Measurements from ENCODE around the gene PPP1R9B.

PPP1R9B gene

DNA sequence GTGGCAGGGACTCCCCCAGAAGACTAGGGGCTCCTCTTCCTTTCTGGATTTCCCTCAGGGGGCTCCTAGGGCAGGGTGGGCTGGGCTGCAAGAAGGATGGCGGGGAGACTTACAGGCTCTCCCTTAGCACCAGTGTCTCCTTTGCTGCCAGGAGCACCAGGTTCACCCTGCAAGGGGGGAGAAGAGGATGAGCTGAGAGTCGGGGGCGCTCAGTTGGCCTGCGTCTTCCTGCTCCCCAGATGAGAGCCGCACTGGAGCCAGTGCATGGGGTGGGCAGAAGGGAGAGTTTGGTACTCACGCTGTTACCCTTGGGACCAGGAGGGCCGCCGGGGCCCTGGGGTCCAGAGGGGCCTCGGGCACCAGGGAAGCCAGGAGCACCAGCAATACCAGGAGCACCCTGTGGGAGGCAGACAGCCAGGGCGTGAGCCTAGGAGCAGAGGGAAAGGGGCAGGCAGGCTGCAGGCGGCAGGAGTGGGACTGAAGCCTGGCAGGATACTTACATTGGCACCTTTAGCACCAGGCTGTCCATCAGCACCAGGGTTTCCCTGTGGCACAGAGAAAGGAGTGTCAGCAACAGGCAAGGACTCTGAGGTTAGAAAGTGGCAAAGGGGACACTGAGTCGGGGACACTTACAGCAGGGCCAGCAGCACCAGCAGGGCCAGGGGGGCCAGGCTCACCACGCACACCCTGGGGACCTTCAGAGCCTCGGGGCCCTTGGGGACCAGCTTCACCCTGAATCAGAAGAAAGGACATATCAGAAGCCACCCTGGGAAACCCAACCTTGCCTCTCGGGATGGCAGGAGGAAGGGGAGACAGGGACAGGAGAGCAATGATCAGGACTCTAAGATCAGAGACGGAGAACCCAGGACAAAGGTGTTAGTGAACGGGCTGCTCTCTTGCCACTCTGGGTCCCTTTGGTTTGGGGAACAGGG lies 44.7 kb upstream of the PPP1R9B start:
- TF ChIP-seq, protein P1, sequence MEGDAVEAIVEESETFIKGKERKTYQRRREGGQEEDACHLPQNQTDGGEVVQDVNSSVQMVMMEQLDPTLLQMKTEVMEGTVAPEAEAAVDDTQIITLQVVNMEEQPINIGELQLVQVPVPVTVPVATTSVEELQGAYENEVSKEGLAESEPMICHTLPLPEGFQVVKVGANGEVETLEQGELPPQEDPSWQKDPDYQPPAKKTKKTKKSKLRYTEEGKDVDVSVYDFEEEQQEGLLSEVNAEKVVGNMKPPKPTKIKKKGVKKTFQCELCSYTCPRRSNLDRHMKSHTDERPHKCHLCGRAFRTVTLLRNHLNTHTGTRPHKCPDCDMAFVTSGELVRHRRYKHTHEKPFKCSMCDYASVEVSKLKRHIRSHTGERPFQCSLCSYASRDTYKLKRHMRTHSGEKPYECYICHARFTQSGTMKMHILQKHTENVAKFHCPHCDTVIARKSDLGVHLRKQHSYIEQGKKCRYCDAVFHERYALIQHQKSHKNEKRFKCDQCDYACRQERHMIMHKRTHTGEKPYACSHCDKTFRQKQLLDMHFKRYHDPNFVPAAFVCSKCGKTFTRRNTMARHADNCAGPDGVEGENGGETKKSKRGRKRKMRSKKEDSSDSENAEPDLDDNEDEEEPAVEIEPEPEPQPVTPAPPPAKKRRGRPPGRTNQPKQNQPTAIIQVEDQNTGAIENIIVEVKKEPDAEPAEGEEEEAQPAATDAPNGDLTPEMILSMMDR (conservative IDR thresholded peaks at IDR 0.05) = no peak
- TF ChIP-seq ZFX (IDR thresholded peaks at IDR 0.05) = no peak
- no peak overlapping the region for H3K27ac ChIP-seq

DNA sequence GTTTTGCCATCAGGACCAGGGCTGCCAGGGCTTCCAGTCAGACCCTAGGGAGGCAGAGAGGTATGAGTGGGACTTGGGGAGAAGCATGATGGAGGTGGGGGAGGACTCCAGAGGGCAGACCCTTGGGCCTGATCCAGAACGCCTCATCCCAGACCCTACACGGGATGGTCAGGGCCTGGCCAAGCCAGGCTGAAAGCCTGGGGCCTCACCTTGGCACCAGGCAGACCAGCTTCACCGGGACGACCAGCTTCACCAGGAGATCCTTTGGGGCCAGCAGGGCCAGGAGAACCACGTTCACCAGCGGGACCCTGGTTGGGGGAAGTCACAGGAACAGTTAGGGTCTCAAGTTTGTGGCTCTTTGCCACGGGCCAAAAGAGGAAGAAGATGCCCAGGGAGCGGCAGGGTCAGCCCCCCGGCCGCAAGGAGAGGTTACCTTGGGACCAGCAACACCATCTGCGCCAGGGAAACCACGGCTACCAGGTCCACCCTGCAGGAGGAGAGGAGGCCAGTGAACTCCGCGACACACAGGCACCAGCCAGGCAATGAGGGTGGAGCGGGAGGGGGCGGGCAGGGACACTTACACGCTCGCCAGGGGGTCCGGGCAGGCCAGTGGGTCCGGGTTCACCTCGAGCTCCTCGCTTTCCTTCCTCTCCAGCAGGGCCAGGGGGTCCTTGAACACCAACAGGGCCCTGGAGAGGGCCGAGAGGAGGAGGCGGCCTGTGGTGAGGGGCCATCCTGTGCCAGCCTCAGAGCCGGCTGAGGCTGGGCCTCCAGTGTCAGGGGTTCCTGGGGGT lies 43.9 kb upstream of the PPP1R9B start:
- no peak overlapping the region for H3K27ac ChIP-seq
- no peak for TF ChIP-seq ZFX (IDR thresholded peaks at IDR 0.05)
- TF ChIP-seq, protein P1 (conservative IDR thresholded peaks at IDR 0.05) = no peak

DNA sequence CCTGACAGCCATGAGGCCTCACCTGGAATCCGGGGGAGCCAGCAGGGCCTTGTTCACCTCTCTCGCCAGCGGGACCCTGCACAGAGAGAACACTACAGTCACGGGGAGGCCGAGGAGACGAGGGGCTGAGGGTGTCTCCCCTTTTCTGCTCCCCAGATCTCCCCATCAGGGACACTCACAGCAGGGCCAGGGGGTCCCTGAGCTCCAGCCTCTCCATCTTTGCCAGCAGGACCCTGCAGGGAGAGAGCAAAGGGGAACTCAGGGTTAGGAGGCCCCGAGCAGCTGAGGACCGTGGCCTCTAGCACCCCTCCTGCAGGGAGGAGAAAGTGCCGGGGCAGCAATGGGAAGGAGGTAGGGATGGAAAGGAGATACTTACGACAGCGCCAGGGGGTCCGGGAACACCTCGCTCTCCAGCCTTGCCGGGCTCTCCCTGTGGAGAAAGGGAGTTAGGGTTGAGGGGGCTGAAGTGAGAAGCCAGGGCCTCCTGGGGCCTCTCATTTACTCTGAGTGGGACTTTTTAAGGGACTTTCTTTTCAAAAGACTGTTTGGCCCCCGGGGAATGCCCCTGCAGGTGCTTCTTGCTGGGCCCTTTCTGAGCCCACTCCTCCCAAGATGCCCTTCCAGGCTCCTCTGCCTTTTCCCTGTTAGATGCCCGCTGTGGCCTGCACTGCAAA lies 42.3 kb upstream of the PPP1R9B start:
- no peak overlapping the region for H3K27ac ChIP-seq
- TF ChIP-seq, protein P1 (conservative IDR thresholded peaks at IDR 0.05) = no peak

DNA sequence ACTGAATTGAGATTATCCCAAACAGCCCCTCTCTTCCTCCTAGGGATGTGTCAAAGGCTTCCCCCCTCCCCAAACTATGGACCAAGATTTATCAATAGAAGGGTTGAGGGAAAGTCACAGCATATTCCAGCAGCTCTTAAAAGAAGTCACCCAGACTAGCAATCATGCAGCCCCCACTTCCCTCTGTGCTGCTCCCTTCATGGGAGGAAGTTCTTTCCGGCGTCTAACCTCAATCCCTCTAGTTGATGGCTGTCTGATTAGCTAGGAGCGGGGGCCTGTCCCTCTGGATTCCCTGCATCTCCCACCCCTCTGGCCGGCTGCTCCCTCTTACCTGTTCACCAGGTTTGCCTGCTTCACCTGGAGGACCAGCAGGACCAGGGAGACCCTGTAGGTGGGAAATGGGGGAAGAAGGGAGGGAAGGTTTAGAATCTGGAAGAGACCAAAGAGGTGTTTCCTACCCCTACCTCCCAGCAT lies 41.7 kb upstream of the PPP1R9B start:
- TF ChIP-seq ZFX (IDR thresholded peaks at IDR 0.05) = no peak
- TF ChIP-seq, protein P1 (conservative IDR thresholded peaks at IDR 0.05) = no peak
- H3K27ac ChIP-seq = no peak overlapping the region

DNA sequence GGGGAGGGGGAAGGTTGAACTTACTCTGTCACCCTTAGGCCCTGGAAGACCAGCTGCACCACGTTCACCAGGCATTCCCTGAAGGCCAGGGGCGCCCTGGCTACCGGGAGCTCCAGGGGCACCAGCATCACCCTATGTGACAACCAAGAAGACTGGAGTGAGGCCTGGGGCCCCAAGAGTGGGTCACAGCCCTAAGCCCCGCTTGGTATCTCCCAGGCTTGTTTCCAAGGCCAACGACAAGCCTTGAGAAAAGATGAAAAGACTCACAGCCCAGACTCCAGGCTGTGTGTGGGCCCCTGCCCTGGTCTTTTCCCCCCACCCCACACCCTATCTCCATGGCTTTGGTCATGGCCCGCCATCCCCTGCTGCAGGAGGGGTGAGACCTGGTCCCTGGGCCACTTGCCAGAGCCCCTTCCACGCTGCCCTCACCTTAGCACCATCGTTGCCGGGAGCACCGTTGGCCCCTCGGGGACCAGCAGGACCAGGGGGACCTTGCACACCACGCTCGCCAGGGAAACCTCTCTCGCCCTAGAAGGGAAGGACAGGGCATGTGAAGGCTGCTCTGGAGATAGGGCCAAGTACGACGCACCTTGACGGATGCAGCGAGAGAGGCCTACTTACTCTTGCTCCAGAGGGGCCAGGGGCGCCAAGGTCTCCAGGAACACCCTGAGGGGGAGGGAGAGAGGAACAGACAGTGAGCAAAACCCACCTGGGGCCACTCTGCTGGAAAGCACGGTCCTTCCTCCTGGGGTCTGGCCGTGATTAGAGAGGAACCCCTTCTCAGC lies 41.1 kb upstream of the PPP1R9B start:
- H3K27ac ChIP-seq = no peak overlapping the region
- TF ChIP-seq, protein P1 (conservative IDR thresholded peaks at IDR 0.05) = no peak
- no peak for TF ChIP-seq ZFX (IDR thresholded peaks at IDR 0.05)

DNA sequence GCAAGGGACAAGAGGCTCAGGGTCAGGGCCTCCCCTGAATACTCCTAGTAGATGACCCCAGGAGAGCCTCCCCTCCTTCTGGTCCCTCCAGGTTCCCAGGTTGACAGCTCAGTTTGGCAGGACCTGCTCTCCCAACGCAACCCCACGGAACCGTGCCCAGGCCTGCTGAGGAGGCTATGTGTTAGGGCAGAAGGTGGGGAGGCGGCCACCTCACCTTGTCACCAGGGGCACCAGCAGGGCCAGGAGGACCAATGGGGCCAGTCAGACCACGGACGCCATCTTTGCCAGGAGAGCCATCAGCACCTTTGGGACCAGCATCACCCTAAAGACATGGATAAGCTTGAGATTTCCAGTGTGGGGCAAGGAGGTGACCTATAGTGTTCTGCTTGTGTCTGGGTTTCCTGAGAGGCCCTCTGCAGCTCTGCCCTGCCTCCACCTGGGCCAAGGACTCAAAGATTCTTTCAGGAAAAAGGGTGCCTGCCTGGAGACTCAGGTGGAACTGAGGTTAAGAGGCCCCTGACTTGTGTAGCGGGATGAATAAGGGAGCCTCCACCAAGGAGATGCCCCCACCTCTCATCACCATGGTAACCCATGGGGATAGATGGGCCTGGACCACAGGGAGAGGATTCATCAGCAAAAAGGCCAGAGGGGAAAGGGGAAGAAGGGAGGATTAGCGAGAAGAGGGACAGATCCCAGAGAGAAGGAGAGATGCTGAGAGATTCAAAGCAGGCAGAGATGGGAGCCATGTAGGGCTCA lies 40.3 kb upstream of the PPP1R9B start:
- no peak for TF ChIP-seq ZFX (IDR thresholded peaks at IDR 0.05)
- TF ChIP-seq, protein P1 (conservative IDR thresholded peaks at IDR 0.05) = no peak
- no peak overlapping the region for H3K27ac ChIP-seq

All from C4-2B (cell line).